ENCODE data around the gene RBBP8. TPM values are rescaled to one million over a fixed set of nuclear protein-coding genes. Genes with fewer than 3 reads are reported as not detected.

RBBP8 gene
- total RNA-seq, 2 donors from 2014 or later: 30.9 to 32.6 TPM

GRCh38 chr18:22985250-22985649, 52.1 kb downstream of the RBBP8 start:
- H3K9me3 ChIP-seq: no peaks in the 10 kb centered on the region
- H3K4me1 ChIP-seq: no peaks in the 10 kb centered on the region
- intact Hi-C loops (cut with DNase I): loop anchor here (10.0 kb wide), 2 partner anchors 140 to 170 kb away; no protein-coding TSS in a partner anchor
- TF ChIP-seq, protein P1, sequence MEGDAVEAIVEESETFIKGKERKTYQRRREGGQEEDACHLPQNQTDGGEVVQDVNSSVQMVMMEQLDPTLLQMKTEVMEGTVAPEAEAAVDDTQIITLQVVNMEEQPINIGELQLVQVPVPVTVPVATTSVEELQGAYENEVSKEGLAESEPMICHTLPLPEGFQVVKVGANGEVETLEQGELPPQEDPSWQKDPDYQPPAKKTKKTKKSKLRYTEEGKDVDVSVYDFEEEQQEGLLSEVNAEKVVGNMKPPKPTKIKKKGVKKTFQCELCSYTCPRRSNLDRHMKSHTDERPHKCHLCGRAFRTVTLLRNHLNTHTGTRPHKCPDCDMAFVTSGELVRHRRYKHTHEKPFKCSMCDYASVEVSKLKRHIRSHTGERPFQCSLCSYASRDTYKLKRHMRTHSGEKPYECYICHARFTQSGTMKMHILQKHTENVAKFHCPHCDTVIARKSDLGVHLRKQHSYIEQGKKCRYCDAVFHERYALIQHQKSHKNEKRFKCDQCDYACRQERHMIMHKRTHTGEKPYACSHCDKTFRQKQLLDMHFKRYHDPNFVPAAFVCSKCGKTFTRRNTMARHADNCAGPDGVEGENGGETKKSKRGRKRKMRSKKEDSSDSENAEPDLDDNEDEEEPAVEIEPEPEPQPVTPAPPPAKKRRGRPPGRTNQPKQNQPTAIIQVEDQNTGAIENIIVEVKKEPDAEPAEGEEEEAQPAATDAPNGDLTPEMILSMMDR (IDR thresholded peaks at IDR 0.05): no peak
- TF ChIP-seq POLR2A (IDR thresholded peaks at IDR 0.05): no peak
- DNase-seq (no peak), ATAC-seq (no peak)
- WGBS, 2 donors: 80 to 96% methylated on average over 2 of the region's 2 CpGs
- no peaks in the 10 kb centered on the region for H3K27me3 ChIP-seq
- H3K27ac ChIP-seq: no peak overlapping the region
- H3K4me3 ChIP-seq: no peak overlapping the region
- peaks cover 0 to 5% of the 10 kb centered on the region in 2 donors for H3K36me3 ChIP-seq (replicated peaks in 1 of 2; ENCODE audit: insufficient read depth in 1 of 2, low read depth in 2 of 2)

DNA sequence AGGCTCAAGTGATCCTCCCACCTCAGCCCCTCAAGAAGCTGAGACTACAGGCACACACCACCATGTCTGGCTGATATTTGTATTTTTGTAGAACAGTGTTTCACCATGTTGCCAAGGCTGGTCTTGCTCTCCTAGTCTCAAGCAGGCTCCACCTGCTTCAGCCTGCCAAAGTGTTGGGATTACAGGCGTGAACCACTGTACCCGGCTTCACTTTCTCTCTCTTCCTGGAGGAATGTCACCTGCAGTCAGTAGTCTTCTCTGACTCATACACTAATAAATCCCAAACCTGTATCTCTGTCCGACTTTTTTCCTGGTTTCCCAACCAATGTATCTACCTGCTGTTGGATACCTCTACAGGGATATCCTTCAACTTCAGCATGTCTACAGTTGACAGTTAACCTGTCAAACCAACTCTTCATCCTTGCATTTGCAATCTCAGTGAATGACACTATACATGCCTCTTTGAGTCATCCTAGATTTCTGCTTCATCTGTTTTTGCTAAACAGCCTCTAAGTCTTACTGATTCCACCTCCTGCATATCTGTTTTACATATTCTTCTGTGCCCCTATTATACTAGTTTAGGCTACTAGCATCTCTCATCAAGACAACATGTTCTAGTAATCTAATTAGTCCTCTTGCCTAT, 54.5 kb downstream of the RBBP8 start:
- no peak overlapping the region for H3K27ac ChIP-seq
- H3K4me3 ChIP-seq: no peak overlapping the region
- no peaks in the 10 kb centered on the region for H3K9me3 ChIP-seq
- no peak for DNase-seq
- peaks cover 0 to 5% of the 10 kb centered on the region in 2 donors for H3K36me3 ChIP-seq (replicated peaks in 1 of 2; ENCODE audit: insufficient read depth in 1 of 2, low read depth in 2 of 2)
- no peak for ATAC-seq
- no peaks in the 10 kb centered on the region for H3K27me3 ChIP-seq
- intact Hi-C loops (cut with DNase I): loop anchor here (10.0 kb wide), 2 partner anchors 143 to 173 kb away; no protein-coding TSS in a partner anchor
- TF ChIP-seq POLR2A (IDR thresholded peaks at IDR 0.05): no peak
- TF ChIP-seq, protein P1 (IDR thresholded peaks at IDR 0.05): no peak
- WGBS, 2 donors: 89 to 90% methylated on average over 3 of the region's 3 CpGs
- no peaks in the 10 kb centered on the region for H3K4me1 ChIP-seq

DNA sequence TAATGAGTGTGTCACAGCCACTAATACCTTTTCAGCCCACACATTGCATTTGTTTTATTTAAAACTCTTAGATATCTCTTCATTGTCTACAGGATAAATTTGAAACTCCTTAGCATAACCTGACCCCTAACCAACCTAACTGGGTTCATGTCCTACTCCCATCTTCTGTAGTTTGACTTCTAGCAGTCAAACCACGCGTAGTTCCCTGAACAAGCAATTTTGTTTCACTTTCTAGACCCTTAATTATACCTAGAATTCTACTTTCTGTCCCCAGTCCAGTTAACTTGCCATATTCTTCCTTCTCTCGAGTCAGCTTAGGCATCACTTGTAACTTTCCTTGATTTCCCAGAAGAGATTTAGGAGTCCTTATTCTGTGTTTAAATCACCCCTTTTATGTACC, 55.1 kb downstream of the RBBP8 start:
- Histone ChIP-seq H3K9me3 (no peaks in the 10 kb centered on the region), H3K4me3 (no peak overlapping the region), H3K27me3 (no peaks in the 10 kb centered on the region), H3K36me3 (replicated peaks in 1 of 2; ENCODE audit: insufficient read depth in 1 of 2, low read depth in 2 of 2) (peaks cover 2 to 5% of the 10 kb centered on the region in 2 donors), H3K4me1 (no peaks in the 10 kb centered on the region), H3K27ac (no peak overlapping the region)
- intact Hi-C loops (cut with DNase I): loop anchor here (10.0 kb wide), 2 partner anchors 143 to 173 kb away; no protein-coding TSS in a partner anchor
- DNase-seq (no peak), ATAC-seq (no peak)
- 92 to 94% methylated on average over 3 of the region's 3 CpGs for WGBS, 2 donors
- no peak for TF ChIP-seq POLR2A (IDR thresholded peaks at IDR 0.05)
- TF ChIP-seq, protein P1 (IDR thresholded peaks at IDR 0.05): no peak

DNA sequence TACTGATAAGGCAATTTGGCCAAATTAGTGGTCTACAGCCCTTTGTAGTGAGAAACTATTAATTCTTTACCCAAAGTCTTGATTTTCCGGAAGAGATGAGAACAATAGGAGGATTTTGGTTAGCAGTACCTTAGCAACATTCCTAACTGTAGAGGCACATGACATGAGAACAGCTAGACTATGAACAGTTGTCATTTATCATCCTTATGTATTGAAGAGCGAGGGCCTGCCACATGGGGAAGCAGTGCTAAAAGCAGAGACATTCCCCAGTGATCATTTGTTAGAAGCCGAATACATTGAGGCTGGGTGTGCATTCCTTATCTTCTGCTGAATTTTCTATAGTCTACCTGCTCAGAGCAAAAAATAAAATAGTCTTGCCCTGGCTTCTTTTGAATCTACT, 65.2 kb downstream of the RBBP8 start:
- no peak overlapping the region for H3K27ac ChIP-seq
- no peak overlapping the region for H3K4me3 ChIP-seq
- H3K27me3 ChIP-seq: no peaks in the 10 kb centered on the region
- no peak for TF ChIP-seq POLR2A (IDR thresholded peaks at IDR 0.05)
- TF ChIP-seq, protein P1 (IDR thresholded peaks at IDR 0.05): no peak
- H3K36me3 ChIP-seq (replicated peaks in 1 of 2; ENCODE audit: insufficient read depth in 1 of 2, low read depth in 2 of 2): peaks cover 0 to 12% of the 10 kb centered on the region in 2 donors
- no peak for DNase-seq
- ATAC-seq: no peak
- 71 to 76% methylated on average over 3 of the region's 3 CpGs for WGBS, 2 donors
- no peaks in the 10 kb centered on the region for H3K9me3 ChIP-seq
- intact Hi-C loops (cut with DNase I): no loop called here
- no peaks in the 10 kb centered on the region for H3K4me1 ChIP-seq

GRCh38 chr18:22999212-22999611, 66.1 kb downstream of the RBBP8 start:
- H3K27me3 ChIP-seq: no peaks in the 10 kb centered on the region
- DNase-seq (no peak), ATAC-seq (no peak)
- H3K4me3 ChIP-seq: no peak overlapping the region
- H3K36me3 ChIP-seq (replicated peaks in 1 of 2; ENCODE audit: insufficient read depth in 1 of 2, low read depth in 2 of 2): peaks cover 0 to 10% of the 10 kb centered on the region in 2 donors
- H3K4me1 ChIP-seq: no peaks in the 10 kb centered on the region
- intact Hi-C loops (cut with DNase I): no loop called here
- TF ChIP-seq, protein P1 (IDR thresholded peaks at IDR 0.05): no peak
- TF ChIP-seq POLR2A (IDR thresholded peaks at IDR 0.05): no peak
- WGBS, 2 donors: 86 to 92% methylated on average over 1 of the region's 1 CpG
- H3K9me3 ChIP-seq: no peaks in the 10 kb centered on the region
- no peak overlapping the region for H3K27ac ChIP-seq
